ENCODE measurements around the gene HTR3A.

DNA sequence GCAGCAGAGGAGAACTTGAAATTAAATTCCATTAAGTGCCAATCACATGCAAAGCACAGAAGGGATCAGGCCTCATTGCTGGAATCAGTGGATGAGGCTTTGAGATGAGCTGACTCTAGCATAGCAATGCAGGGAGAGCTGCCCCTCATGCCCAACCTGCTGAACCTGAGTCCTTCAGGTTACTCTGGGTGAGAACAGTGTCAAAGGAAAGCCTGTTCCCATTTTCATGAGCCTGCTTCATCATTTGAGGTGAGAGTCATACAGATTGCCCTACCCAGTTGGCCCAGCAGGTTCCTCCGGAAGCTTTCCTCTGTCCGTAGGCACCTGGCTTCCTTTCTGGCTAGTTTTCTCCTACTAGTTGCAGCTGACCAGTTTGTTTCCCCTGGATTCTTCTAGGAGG lies 58.7 kb downstream of the HTR3A start:
- TF ChIP-seq MAZ (CRISPR knock-in tag; conservative IDR thresholded peaks at IDR 0.05 in 1 of 2, IDR thresholded peaks at IDR 0.05 in 1 of 2): no peak
- no peak for TF ChIP-seq ZNF282 (CRISPR knock-in tag; IDR thresholded peaks at IDR 0.05)
- no peak for TF ChIP-seq ELF1 (tag; IDR thresholded peaks at IDR 0.05)
- no peak for TF ChIP-seq ZZZ3 (IDR thresholded peaks at IDR 0.05)
- no peak for TF ChIP-seq ZBTB8A (IDR thresholded peaks at IDR 0.05; ENCODE audit: partially characterized antibody)
- TF ChIP-seq HMG20A (CRISPR knock-in tag; conservative IDR thresholded peaks at IDR 0.05): no peak
- TF ChIP-seq CREB1 (IDR thresholded peaks at IDR 0.05): no peak
- TF ChIP-seq CREB1 (CRISPR knock-in tag; IDR thresholded peaks at IDR 0.05): no peak
- TF ChIP-seq, protein P1, sequence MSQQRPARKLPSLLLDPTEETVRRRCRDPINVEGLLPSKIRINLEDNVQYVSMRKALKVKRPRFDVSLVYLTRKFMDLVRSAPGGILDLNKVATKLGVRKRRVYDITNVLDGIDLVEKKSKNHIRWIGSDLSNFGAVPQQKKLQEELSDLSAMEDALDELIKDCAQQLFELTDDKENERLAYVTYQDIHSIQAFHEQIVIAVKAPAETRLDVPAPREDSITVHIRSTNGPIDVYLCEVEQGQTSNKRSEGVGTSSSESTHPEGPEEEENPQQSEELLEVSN (IDR thresholded peaks at IDR 0.05; ENCODE audit: borderline replicate concordance in 1 of 2, extremely low read depth in 1 of 2, insufficient read depth in 1 of 2, insufficient read length in 1 of 2, low read depth in 1 of 2, low read length in 1 of 2, poor library complexity in 1 of 2, severe bottlenecking in 1 of 2): no peak
- no peak for TF ChIP-seq NFRKB (IDR thresholded peaks at IDR 0.05; ENCODE audit: low read depth)
- TF ChIP-seq CTCF (IDR thresholded peaks at IDR 0.05 in 2 of 3, conservative IDR thresholded peaks at IDR 0.05 in 1 of 3; ENCODE audit: insufficient read depth in 2 of 3, low read depth in 1 of 3, low read length in 3 of 3): no peak
- no peak for TF ChIP-seq NRF1 (conservative IDR thresholded peaks at IDR 0.05 in 1 of 2, IDR thresholded peaks at IDR 0.05 in 1 of 2)
- no peak for TF ChIP-seq MXI1 (IDR thresholded peaks at IDR 0.05; ENCODE audit: low read depth, low read length)
